Measurements from ENCODE around the gene NEFH. TPM values are rescaled to one million over a fixed set of nuclear protein-coding genes. Genes with fewer than 3 reads are reported as not detected.
"Not testable (repeated sequence)": the region's sequence is repeated elsewhere in the genome, so short reads cannot be mapped to it uniquely, and the experiment has no call there.

NEFH gene
- total RNA-seq, 1 experiment from 2014 or later, result 5.7 TPM

- Histone ChIP-seq H3K27me3 (ENCODE audit: insufficient read depth, low read length) (no peaks in the 10 kb centered on the region), H2AK5ac (ENCODE audit: insufficient read length, low read length) (no peak overlapping the region), H4K91ac (ENCODE audit: insufficient read length, low read depth, low read length) (no peak overlapping the region), H4K5ac (ENCODE audit: insufficient read length, low read depth, low read length) (no peak overlapping the region), H3K23ac (ENCODE audit: insufficient read length, low read depth, low read length) (no peak overlapping the region), H3K14ac (ENCODE audit: insufficient read depth, low read length) (no peak overlapping the region), H2BK12ac (ENCODE audit: insufficient read length, low read depth, low read length) (no peak overlapping the region), H3K79me1 (ENCODE audit: insufficient read depth, low read depth, low read length, poor library complexity, severe bottlenecking) (no peaks in the 10 kb centered on the region), H3K18ac (ENCODE audit: insufficient read length, low read depth, low read length) (no peak overlapping the region), H4K8ac (replicated peaks; ENCODE audit: insufficient read length, low read depth, low read length) (no peak overlapping the region), H3K4me1 (ENCODE audit: insufficient read depth, low read length) (no peaks in the 10 kb centered on the region), H2BK120ac (ENCODE audit: low read depth, low read length, poor library complexity, severe bottlenecking) (no peak overlapping the region), H3K9me3 (ENCODE audit: control insufficient read depth, low read depth, low read length) (no peaks in the 10 kb centered on the region), H3T11ph (ENCODE audit: low read length) (no peak overlapping the region), H2BK20ac (ENCODE audit: low read depth, low read length, poor library complexity, severe bottlenecking) (no peak overlapping the region), H3K4ac (ENCODE audit: low read depth, low read length) (no peak overlapping the region), H4K20me1 (ENCODE audit: control insufficient read depth, insufficient read depth, insufficient read length) (no peaks in the 10 kb centered on the region), H3K23me2 (ENCODE audit: insufficient read length, low read depth, low read length, poor library complexity, severe bottlenecking) (no peaks in the 10 kb centered on the region), H2AFZ (ENCODE audit: low read length) (no peak overlapping the region), H2BK15ac (ENCODE audit: low read depth, low read length) (no peak overlapping the region), H2BK5ac (ENCODE audit: insufficient read length, low read length) (no peak overlapping the region), H3K4me2 (ENCODE audit: insufficient read depth, insufficient read length, low read length) (no peak overlapping the region), H3K9ac (ENCODE audit: extremely low read depth, insufficient read length, low read length) (no peak overlapping the region), H3K79me2 (ENCODE audit: insufficient read depth, low read length) (no peaks in the 10 kb centered on the region), H3K27ac (ENCODE audit: insufficient read length, low read depth, low read length) (no peak overlapping the region), H3K56ac (ENCODE audit: insufficient read length, low read depth, low read length) (no peak overlapping the region)
- no peak for DNase-seq
- no peak overlapping the region for H3K27ac Mint-ChIP-seq
- H3K4me1 Mint-ChIP-seq, result no peaks in the 10 kb centered on the region; a peak in 1 of 4 replicates
- H3K36me3 Mint-ChIP-seq (ENCODE audit: insufficient read depth in 1 of 3, low read depth in 3 of 3), result peaks cover 15 to 28% (median 17%) of the 10 kb centered on the region in 3 experiments
- peaks cover 15% of the 10 kb centered on the region for H3K27me3 Mint-ChIP-seq (ENCODE audit: low read depth)
- H3K9me3 Mint-ChIP-seq, result no peaks in the 10 kb centered on the region
- no CpG with 5 or more reads among the region's 6 CpGs for WGBS (ENCODE audit: extremely low coverage, insufficient read length, low lambda C conversion rate)
- TF ChIP-seq, protein P1, sequence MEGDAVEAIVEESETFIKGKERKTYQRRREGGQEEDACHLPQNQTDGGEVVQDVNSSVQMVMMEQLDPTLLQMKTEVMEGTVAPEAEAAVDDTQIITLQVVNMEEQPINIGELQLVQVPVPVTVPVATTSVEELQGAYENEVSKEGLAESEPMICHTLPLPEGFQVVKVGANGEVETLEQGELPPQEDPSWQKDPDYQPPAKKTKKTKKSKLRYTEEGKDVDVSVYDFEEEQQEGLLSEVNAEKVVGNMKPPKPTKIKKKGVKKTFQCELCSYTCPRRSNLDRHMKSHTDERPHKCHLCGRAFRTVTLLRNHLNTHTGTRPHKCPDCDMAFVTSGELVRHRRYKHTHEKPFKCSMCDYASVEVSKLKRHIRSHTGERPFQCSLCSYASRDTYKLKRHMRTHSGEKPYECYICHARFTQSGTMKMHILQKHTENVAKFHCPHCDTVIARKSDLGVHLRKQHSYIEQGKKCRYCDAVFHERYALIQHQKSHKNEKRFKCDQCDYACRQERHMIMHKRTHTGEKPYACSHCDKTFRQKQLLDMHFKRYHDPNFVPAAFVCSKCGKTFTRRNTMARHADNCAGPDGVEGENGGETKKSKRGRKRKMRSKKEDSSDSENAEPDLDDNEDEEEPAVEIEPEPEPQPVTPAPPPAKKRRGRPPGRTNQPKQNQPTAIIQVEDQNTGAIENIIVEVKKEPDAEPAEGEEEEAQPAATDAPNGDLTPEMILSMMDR (conservative IDR thresholded peaks at IDR 0.05), result no peak
- no peak overlapping the region for H3K4me3 Mint-ChIP-seq
Measured at GRCh38 chr22:29487426-29487986, 7.5 kb downstream of the NEFH start.

- not testable (repeated sequence) for H2BK120ac ChIP-seq (ENCODE audit: low read depth, low read length, poor library complexity, severe bottlenecking); H3K14ac ChIP-seq (ENCODE audit: insufficient read depth, low read length); H3K23me2 ChIP-seq (ENCODE audit: insufficient read length, low read depth, low read length, poor library complexity, severe bottlenecking); H4K5ac ChIP-seq (ENCODE audit: insufficient read length, low read depth, low read length); H3K56ac ChIP-seq (ENCODE audit: insufficient read length, low read depth, low read length); H3K27ac Mint-ChIP-seq; H3K79me1 ChIP-seq (ENCODE audit: insufficient read depth, low read depth, low read length, poor library complexity, severe bottlenecking); DNase-seq; H3K23ac ChIP-seq (ENCODE audit: insufficient read length, low read depth, low read length); H3K79me2 ChIP-seq (ENCODE audit: insufficient read depth, low read length); H2BK5ac ChIP-seq (ENCODE audit: insufficient read length, low read length); H3K9me3 Mint-ChIP-seq; H2AFZ ChIP-seq (ENCODE audit: low read length); H3K27me3 Mint-ChIP-seq (ENCODE audit: low read depth); H4K91ac ChIP-seq (ENCODE audit: insufficient read length, low read depth, low read length); H2AK5ac ChIP-seq (ENCODE audit: insufficient read length, low read length); H2BK12ac ChIP-seq (ENCODE audit: insufficient read length, low read depth, low read length); H3K27me3 ChIP-seq (ENCODE audit: insufficient read depth, low read length); H2BK15ac ChIP-seq (ENCODE audit: low read depth, low read length); H3K4me1 ChIP-seq (ENCODE audit: insufficient read depth, low read length); H3K9ac ChIP-seq (ENCODE audit: extremely low read depth, insufficient read length, low read length); H4K20me1 ChIP-seq (ENCODE audit: control insufficient read depth, insufficient read depth, insufficient read length); H3K9me3 ChIP-seq (ENCODE audit: control insufficient read depth, low read depth, low read length); H3K4me3 Mint-ChIP-seq; H3K4me1 Mint-ChIP-seq; H2BK20ac ChIP-seq (ENCODE audit: low read depth, low read length, poor library complexity, severe bottlenecking); H3T11ph ChIP-seq (ENCODE audit: low read length); H3K4me2 ChIP-seq (ENCODE audit: insufficient read depth, insufficient read length, low read length); H3K27ac ChIP-seq (ENCODE audit: insufficient read length, low read depth, low read length); H4K8ac ChIP-seq (replicated peaks; ENCODE audit: insufficient read length, low read depth, low read length); H3K18ac ChIP-seq (ENCODE audit: insufficient read length, low read depth, low read length); H3K4ac ChIP-seq (ENCODE audit: low read depth, low read length)
- no CpG with 5 or more reads among the region's 8 CpGs for WGBS (ENCODE audit: extremely low coverage, insufficient read length, low lambda C conversion rate)
- H3K36me3 Mint-ChIP-seq (ENCODE audit: insufficient read depth in 1 of 3, low read depth in 3 of 3), result peaks cover 15 to 28% (median 17%) of the 10 kb centered on the region in 3 experiments
Measured at GRCh38 chr22:29489127-29489780, 9.2 kb downstream of the NEFH start.
